Testis (tissue), 3 donors: Measurements from ENCODE around the gene FHL3. TPM values are rescaled to one million over a fixed set of nuclear protein-coding genes. Genes with fewer than 3 reads are reported as not detected.

ENCODE experiments used
- DNase-seq: peaks from one replicate; pipeline ENCODE4 v3.0.0-alpha.2; 2019
- H3K27ac ChIP-seq, 2 donors: fragments of 200-600 bp; sonication (generic); one replicate each; pipeline ENCODE4 v1.5.1; 2019
- H3K27me3 ChIP-seq: fragments of 200-600 bp; sonication (generic); one replicate; pipeline ENCODE4 v1.5.1; 2019
- H3K36me3 ChIP-seq: fragments of 200-600 bp; sonication (generic); one replicate; pipeline ENCODE4 v1.5.1; 2017; ENCODE audit warnings: low read depth; ENCODE audit errors: missing control alignments
- H3K4me1 ChIP-seq: fragments of 200-600 bp; sonication (generic); one replicate; pipeline ENCODE4 v1.5.1; 2019
- H3K4me3 ChIP-seq, 2 donors: fragments of 200-600 bp; sonication (generic); one replicate each; pipeline ENCODE4 v1.5.1; 2017 to 2019
- H3K9me3 ChIP-seq: fragments of 200-600 bp; sonication (generic); one replicate; pipeline ENCODE4 v1.5.1; 2017
- CTCF ChIP-seq, 3 experiments: fragments of 450-650 bp in 2 of 3; fragments of 200-600 bp in 1 of 3; sonication (generic) in 1 of 3; IDR thresholded peaks; one replicate each; pipeline ENCODE4 v1.5.1; 2016 to 2019; ENCODE audit warnings: antibody characterized with exemption in 3 of 3, mild to moderate bottlenecking in 2 of 3, moderate library complexity in 1 of 3
- POLR2A ChIP-seq: fragments of 450-650 bp; IDR thresholded peaks from one replicate; pipeline ENCODE4 v1.6.1; 2017; ENCODE audit warnings: antibody characterized with exemption, mild to moderate bottlenecking, moderate library complexity
- WGBS, 2 donors: methylation state at CpG; one replicate each; pipeline ENCODE4 v1.1.5; 2018; 5-methylcytosine and 5-hydroxymethylcytosine counted together
- intact Hi-C: fragments of 100-400 bp; cut with DNase I; formaldehyde crosslinking; loops from one replicate; pipeline ENCODE4 v1.15.1; 2023; ENCODE audit warnings: low total_unique reads
- polyA plus RNA-seq: library from polyadenylated mRNA; stranded (reverse); fragments of 350-450 nt; fragmentation: Illumina TruSeq; extraction: RNeasy Lipid Tissue Mini Kit (QIAGEN cat#74804); gene quantifications from one replicate; pipeline ENCODE4 v1.2.3, GENCODE V29; 2014; ENCODE audit warnings: low read depth, low replicate concordance; ENCODE audit not compliant: insufficient read depth
- total RNA-seq, 2 donors: library from RNA; depleted of rRNA; stranded (reverse); fragments of >200 nt; gene quantifications; one replicate each; pipeline ENCODE4 v1.2.3, GENCODE V29; 2016

Gene FHL3
- total and polyA plus RNA-seq, 3 donors from 2014 or later = 20.7 to 28.7 (median 21.3) TPM

DNA sequence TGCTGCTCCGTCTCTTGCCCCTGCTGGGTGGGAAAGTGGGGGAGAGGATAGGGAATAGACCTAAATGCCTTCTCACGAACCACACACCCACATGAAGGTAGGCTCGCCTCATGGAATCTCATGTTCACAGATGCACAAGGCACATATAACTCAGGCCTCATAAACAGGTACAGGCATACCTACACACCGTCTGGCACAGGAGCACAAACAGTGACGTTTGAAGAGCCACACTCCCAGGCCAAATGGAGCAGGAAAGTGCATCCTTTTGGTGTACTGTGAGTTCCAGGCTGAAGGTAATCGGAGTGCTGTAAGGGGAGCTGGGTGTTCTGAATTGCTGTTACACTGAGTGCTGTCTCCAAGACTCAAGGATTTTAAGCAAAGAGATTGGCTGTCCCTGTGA lies 20.4 kb upstream of the FHL3 start:
- Histone ChIP-seq H3K36me3 (no peaks in the 10 kb centered on the region), H3K4me3 (no peak overlapping the region), H3K4me1 (peaks cover 22% of the 10 kb centered on the region), H3K9me3 (no peaks in the 10 kb centered on the region), H3K27ac (no peak overlapping the region), H3K27me3 (no peaks in the 10 kb centered on the region)
- DNase-seq = no peak
- WGBS, 2 donors = 86 to 92% methylated on average over 6 of the region's 6 CpGs
- TF ChIP-seq CTCF (IDR thresholded peaks at IDR 0.05) (no peak), POLR2A (no peak)
- intact Hi-C loops = loop anchor here (5.0 kb wide), 1 partner anchor 1062 kb away; no protein-coding TSS in a partner anchor

DNA sequence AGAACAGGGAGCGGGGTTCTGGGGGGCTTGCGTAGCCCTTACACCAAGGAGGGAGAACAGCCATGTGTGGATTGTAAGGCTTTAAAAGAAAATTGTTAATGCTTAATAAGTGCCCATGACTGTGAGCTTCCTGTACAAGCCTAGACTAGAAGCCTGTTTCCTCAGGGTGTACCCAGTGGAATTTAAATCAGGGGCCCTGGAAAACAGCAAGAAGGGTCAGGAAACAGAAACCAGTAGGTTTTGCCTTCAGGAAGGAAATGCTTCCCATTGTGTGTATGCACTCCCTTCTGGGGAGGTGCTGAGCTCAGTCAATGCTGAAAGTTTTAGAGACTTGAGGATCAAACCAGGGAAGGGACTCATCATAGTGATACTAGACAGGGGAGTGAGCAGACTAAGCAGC lies 19.9 kb upstream of the FHL3 start:
- Histone ChIP-seq H3K36me3 (no peaks in the 10 kb centered on the region), H3K27me3 (no peaks in the 10 kb centered on the region), H3K4me1 (peaks cover 18% of the 10 kb centered on the region), H3K4me3 (no peak overlapping the region), H3K9me3 (no peaks in the 10 kb centered on the region), H3K27ac (no peak overlapping the region)
- TF ChIP-seq POLR2A = no peak
- WGBS, 2 donors = 96 to 100% methylated on average over 2 of the region's 2 CpGs
- DNase-seq = no peak
- intact Hi-C loops = loop anchor here (5.0 kb wide), 1 partner anchor 1062 kb away; no protein-coding TSS in a partner anchor

DNA sequence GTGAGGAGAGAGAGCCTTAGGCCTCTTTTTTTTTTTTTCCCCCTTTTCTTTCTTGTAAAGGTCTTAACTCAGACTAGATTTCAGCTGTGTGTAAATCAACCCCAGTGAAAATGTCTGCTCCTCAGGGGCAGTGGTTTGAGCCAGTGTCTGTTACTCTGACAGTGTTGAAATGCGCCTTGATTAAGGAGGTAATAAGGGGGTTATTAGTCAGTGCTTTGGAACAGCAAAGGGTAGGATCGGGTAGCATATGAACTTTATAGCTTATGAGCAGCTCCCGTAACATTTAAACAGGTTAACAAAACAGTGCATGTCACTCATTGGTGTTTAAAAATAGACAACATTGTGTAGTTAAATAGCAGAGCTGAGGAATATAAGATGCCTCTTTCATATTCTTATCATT lies 17.5 kb upstream of the FHL3 start:
- no peak for DNase-seq
- TF ChIP-seq CTCF (IDR thresholded peaks at IDR 0.05) = no peak
- no peak for TF ChIP-seq POLR2A
- H3K4me3 ChIP-seq = no peak overlapping the region
- 88 to 92% methylated on average over 3 of the region's 3 CpGs for WGBS, 2 donors
- intact Hi-C loops = no loop called here
- no peaks in the 10 kb centered on the region for H3K27me3 ChIP-seq
- H3K9me3 ChIP-seq = no peaks in the 10 kb centered on the region
- peaks cover 4% of the 10 kb centered on the region for H3K4me1 ChIP-seq
- H3K36me3 ChIP-seq = no peaks in the 10 kb centered on the region
- no peak overlapping the region for H3K27ac ChIP-seq

- H3K36me3 ChIP-seq = no peaks in the 10 kb centered on the region
- H3K4me1 ChIP-seq = peaks cover 3% of the 10 kb centered on the region
- H3K27me3 ChIP-seq = no peaks in the 10 kb centered on the region
- TF ChIP-seq CTCF (IDR thresholded peaks at IDR 0.05) (no peak), POLR2A (no peak)
- H3K27ac ChIP-seq = no peak overlapping the region
- H3K4me3 ChIP-seq = no peak overlapping the region
- DNase-seq = no peak
- no peaks in the 10 kb centered on the region for H3K9me3 ChIP-seq
- 88 to 93% methylated on average over 5 of the region's 5 CpGs for WGBS, 2 donors
- intact Hi-C loops = no loop called here
Observed at GRCh38 chr1:38021969-38022368, 16.7 kb upstream of the FHL3 start.

- Histone ChIP-seq H3K27ac (no peak overlapping the region), H3K27me3 (no peaks in the 10 kb centered on the region), H3K4me1 (peaks cover 10% of the 10 kb centered on the region), H3K9me3 (no peaks in the 10 kb centered on the region), H3K36me3 (no peaks in the 10 kb centered on the region), H3K4me3 (no peak overlapping the region)
- TF ChIP-seq POLR2A = no peak
- no peak for TF ChIP-seq CTCF (IDR thresholded peaks at IDR 0.05)
- 94 to 98% methylated on average over 2 of the region's 2 CpGs for WGBS, 2 donors
- DNase-seq = no peak
- intact Hi-C loops = no loop called here
Observed at GRCh38 chr1:38020396-38020795, 15.1 kb upstream of the FHL3 start.
